Activated CD4-positive, CD25-positive, alpha-beta regulatory T cell (primary cell): ENCODE results near the gene NPIPA8.
"Not testable (repeated sequence)": the region's sequence is repeated elsewhere in the genome, so short reads cannot be mapped to it uniquely, and the experiment has no call there.

Experiments
- DNase-seq, 4 experiments: peaks; one replicate each; lab custom pipeline; 2025; lab: John Stamatoyannopoulos, UW

Gene NPIPA8

GRCh38 chr16:18276756-18277155 lies 59.8 kb downstream of the NPIPA8 start:
- not testable (repeated sequence) for DNase-seq

DNA sequence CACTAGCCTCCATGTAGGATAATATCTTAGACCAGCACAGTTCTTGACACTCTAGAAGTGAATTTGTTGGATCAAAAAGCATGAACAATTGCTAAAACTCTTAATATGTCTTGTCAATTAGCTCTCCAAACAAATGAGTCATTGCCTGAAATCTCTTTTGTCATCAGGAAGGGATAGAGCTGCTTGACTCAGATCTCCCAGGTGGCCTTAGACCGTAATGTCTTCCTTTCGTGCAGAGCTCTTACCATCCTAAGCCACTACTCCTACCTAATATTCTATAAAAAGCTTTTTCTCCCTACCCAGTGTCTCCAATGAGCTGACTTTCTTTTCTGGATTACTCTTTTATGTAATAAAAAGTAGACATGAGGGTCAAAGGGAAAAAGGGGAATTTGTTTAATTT lies 66.4 kb downstream of the NPIPA8 start:
- not testable (repeated sequence) for DNase-seq
